GM19025 (cell line): ENCODE results near the gene TCERG1.
"Not testable (repeated sequence)": the region's sequence is repeated elsewhere in the genome, so short reads cannot be mapped to it uniquely, and the experiment has no call there.

Experiments used
- ATAC-seq: cut with Tn5 transposase; IDR thresholded peaks from one replicate; pipeline ENCODE4 v1.9.1; 2021; ENCODE audit warnings: mild to moderate bottlenecking, low read depth, moderate library complexity; ENCODE audit not compliant: unreplicated experiment

The TCERG1 gene

GRCh38 chr5:146516151-146516475 is 69.0 kb downstream of the TCERG1 start, which contains the start of gene GPR151:
TSS of gene GPR151 (minus strand) at chr5:146516190. CDS start at chr5:146516113, 77 bp downstream.
- no peak for ATAC-seq

- ATAC-seq = no peak
Measured at GRCh38 chr5:146519554-146519953, 72.4 kb downstream of the TCERG1 start.

- ATAC-seq = no peak
Measured at GRCh38 chr5:146520731-146521130, 73.6 kb downstream of the TCERG1 start.

GRCh38 chr5:146521403-146522106 is 74.4 kb downstream of the TCERG1 start:
- ATAC-seq = no peak

- no peak for ATAC-seq
Measured at GRCh38 chr5:146523698-146524097, 76.6 kb downstream of the TCERG1 start.

- ATAC-seq = no peak
Measured at GRCh38 chr5:146527785-146528184, 80.7 kb downstream of the TCERG1 start.

- no peak for ATAC-seq
Measured at GRCh38 chr5:146528236-146528635, 81.1 kb downstream of the TCERG1 start.

GRCh38 chr5:146529984-146530383 is 82.9 kb downstream of the TCERG1 start:
- peak; percentile 58 for ATAC-seq

- peak; percentile 83 for ATAC-seq
Measured at GRCh38 chr5:146533260-146533857, 86.2 kb downstream of the TCERG1 start.

GRCh38 chr5:146533882-146534281 is 86.7 kb downstream of the TCERG1 start:
- ATAC-seq = no peak

GRCh38 chr5:146538432-146538831 is 91.3 kb downstream of the TCERG1 start:
- no peak for ATAC-seq

GRCh38 chr5:146539973-146540372 is 92.8 kb downstream of the TCERG1 start:
- no peak for ATAC-seq

- ATAC-seq = no peak
Measured at GRCh38 chr5:146540414-146540813, 93.3 kb downstream of the TCERG1 start.

GRCh38 chr5:146541958-146542849 is 95.1 kb downstream of the TCERG1 start:
- peak; percentile 96 for ATAC-seq

GRCh38 chr5:146544232-146544631 is 97.1 kb downstream of the TCERG1 start:
- ATAC-seq = no peak

- ATAC-seq = no peak
Measured at GRCh38 chr5:146548781-146549449, 101.8 kb downstream of the TCERG1 start.

- ATAC-seq = no peak
Measured at GRCh38 chr5:146549615-146550014, 102.5 kb downstream of the TCERG1 start.

- no peak for ATAC-seq
Measured at GRCh38 chr5:146553446-146553845, 106.3 kb downstream of the TCERG1 start.

GRCh38 chr5:146556884-146557283 is 109.8 kb downstream of the TCERG1 start:
- not testable (repeated sequence) for ATAC-seq

- no peak for ATAC-seq
Measured at GRCh38 chr5:146560205-146560812, 113.2 kb downstream of the TCERG1 start.
